HG03039 (cell line): Measurements from ENCODE around the gene BMP2K.
"Not testable (repeated sequence)": the region's sequence is repeated elsewhere in the genome, so short reads cannot be mapped to it uniquely, and the experiment has no call there.

Experiments used
- ATAC-seq: cut with Tn5 transposase; IDR thresholded peaks from one replicate; pipeline ENCODE4 v1.9.1; 2021; ENCODE audit warnings: mild to moderate bottlenecking, moderate library complexity; ENCODE audit not compliant: unreplicated experiment

The BMP2K gene

GRCh38 chr4:78846258-78846657, 70.1 kb downstream of the BMP2K start:
- ATAC-seq = no peak

GRCh38 chr4:78862314-78862737, 86.2 kb downstream of the BMP2K start:
- ATAC-seq = no peak

- no peak for ATAC-seq
Observed at GRCh38 chr4:78863254-78863869, 87.2 kb downstream of the BMP2K start.

GRCh38 chr4:78863991-78864390, 87.8 kb downstream of the BMP2K start:
- ATAC-seq = no peak

GRCh38 chr4:78864405-78865024, 88.4 kb downstream of the BMP2K start:
- no peak for ATAC-seq

- ATAC-seq = no peak
Observed at GRCh38 chr4:78865451-78865850, 89.3 kb downstream of the BMP2K start.

GRCh38 chr4:78868712-78869111, 92.6 kb downstream of the BMP2K start:
- ATAC-seq = not testable (repeated sequence)

GRCh38 chr4:78870056-78870455, 93.9 kb downstream of the BMP2K start:
- ATAC-seq = no peak

GRCh38 chr4:78876568-78877320, 100.6 kb downstream of the BMP2K start:
- ATAC-seq = no peak

- no peak for ATAC-seq
Observed at GRCh38 chr4:78878031-78878430, 101.9 kb downstream of the BMP2K start.

GRCh38 chr4:78880874-78881492, 104.8 kb downstream of the BMP2K start:
- ATAC-seq = no peak

- no peak for ATAC-seq
Observed at GRCh38 chr4:78885598-78885997, 109.4 kb downstream of the BMP2K start.

- no peak for ATAC-seq
Observed at GRCh38 chr4:78889955-78890354, 113.8 kb downstream of the BMP2K start.

GRCh38 chr4:78899302-78899701, 123.2 kb downstream of the BMP2K start:
- no peak for ATAC-seq

GRCh38 chr4:78901882-78902281, 125.7 kb downstream of the BMP2K start:
- no peak for ATAC-seq

- ATAC-seq = no peak
Observed at GRCh38 chr4:78902298-78902697, 126.1 kb downstream of the BMP2K start.

- ATAC-seq = no peak
Observed at GRCh38 chr4:78904143-78904542, 128.0 kb downstream of the BMP2K start.

GRCh38 chr4:78907638-78908037, 131.5 kb downstream of the BMP2K start:
- ATAC-seq = no peak

GRCh38 chr4:78908974-78909373, 132.8 kb downstream of the BMP2K start:
- not testable (repeated sequence) for ATAC-seq

GRCh38 chr4:78910612-78911011, 134.5 kb downstream of the BMP2K start:
- no peak for ATAC-seq

- no peak for ATAC-seq
Observed at GRCh38 chr4:78922207-78922606, 146.1 kb downstream of the BMP2K start.
